Measurements from ENCODE around the gene PNLIPRP2. TPM values are rescaled to one million over a fixed set of nuclear protein-coding genes. Genes with fewer than 3 reads are reported as not detected.

PNLIPRP2 gene
- total RNA-seq, 1 donor from 2014 or later, result not detected

DNA sequence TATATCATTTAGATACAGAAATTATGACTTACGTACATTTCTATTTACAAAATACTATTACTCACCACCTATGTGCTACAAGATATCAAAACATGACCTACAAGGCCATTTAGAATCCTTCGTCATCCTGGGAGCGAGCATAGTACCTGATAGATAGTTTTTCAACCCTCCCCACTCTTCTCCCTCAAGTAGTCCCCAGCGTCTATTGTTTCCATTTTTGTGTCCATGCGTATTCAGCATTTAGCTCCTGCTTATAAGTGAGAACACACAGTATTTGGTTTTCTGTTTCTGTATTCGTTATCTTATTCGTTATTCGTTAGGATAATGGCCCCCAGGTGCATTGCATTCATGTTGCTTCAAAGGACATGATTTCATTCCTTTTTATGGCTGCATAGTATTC, 28.1 kb downstream of the PNLIPRP2 start:
- FAIRE-seq, result no peak
- TF ChIP-seq, protein P1, sequence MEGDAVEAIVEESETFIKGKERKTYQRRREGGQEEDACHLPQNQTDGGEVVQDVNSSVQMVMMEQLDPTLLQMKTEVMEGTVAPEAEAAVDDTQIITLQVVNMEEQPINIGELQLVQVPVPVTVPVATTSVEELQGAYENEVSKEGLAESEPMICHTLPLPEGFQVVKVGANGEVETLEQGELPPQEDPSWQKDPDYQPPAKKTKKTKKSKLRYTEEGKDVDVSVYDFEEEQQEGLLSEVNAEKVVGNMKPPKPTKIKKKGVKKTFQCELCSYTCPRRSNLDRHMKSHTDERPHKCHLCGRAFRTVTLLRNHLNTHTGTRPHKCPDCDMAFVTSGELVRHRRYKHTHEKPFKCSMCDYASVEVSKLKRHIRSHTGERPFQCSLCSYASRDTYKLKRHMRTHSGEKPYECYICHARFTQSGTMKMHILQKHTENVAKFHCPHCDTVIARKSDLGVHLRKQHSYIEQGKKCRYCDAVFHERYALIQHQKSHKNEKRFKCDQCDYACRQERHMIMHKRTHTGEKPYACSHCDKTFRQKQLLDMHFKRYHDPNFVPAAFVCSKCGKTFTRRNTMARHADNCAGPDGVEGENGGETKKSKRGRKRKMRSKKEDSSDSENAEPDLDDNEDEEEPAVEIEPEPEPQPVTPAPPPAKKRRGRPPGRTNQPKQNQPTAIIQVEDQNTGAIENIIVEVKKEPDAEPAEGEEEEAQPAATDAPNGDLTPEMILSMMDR (IDR thresholded peaks at IDR 0.05; ENCODE audit: insufficient read depth, low read length, severe bottlenecking), result no peak
- DNase-seq (ENCODE audit: low read depth), result no peak
- no peak overlapping the region for H3K4me3 ChIP-seq (ENCODE audit: low read depth, low read length)
- H3K27me3 ChIP-seq (ENCODE audit: control insufficient read depth, insufficient read depth, low read length), result no peaks in the 10 kb centered on the region
- no peaks in the 10 kb centered on the region for H3K36me3 ChIP-seq (ENCODE audit: control insufficient read depth, insufficient read depth, low read length)

DNA sequence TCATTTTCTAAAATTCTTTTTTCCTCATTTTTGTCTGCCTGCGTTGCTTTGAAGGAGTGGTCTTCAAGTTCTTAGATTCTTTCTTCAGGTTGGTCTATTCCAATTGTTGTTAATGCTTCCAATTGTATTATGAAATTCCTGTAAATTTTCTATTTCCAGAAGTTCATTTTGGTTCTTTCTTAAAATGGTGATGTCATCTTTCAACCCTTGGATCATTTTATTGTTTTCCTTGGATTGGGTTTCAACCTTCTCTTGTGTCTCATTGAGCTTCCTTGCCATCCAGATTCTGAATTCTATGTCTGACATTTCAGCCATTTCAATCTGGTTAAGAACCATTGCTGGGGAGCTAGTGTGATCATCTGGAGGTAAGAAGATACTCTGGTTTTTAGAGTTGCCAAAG, 33.1 kb downstream of the PNLIPRP2 start:
- no peaks in the 10 kb centered on the region for H3K36me3 ChIP-seq (ENCODE audit: control insufficient read depth, insufficient read depth, low read length)
- no peaks in the 10 kb centered on the region for H3K27me3 ChIP-seq (ENCODE audit: control insufficient read depth, insufficient read depth, low read length)
- FAIRE-seq (no peak), DNase-seq (ENCODE audit: low read depth) (no peak)
- TF ChIP-seq, protein P1 (IDR thresholded peaks at IDR 0.05; ENCODE audit: insufficient read depth, low read length, severe bottlenecking), result no peak
- no peak overlapping the region for H3K4me3 ChIP-seq (ENCODE audit: low read depth, low read length)

DNA sequence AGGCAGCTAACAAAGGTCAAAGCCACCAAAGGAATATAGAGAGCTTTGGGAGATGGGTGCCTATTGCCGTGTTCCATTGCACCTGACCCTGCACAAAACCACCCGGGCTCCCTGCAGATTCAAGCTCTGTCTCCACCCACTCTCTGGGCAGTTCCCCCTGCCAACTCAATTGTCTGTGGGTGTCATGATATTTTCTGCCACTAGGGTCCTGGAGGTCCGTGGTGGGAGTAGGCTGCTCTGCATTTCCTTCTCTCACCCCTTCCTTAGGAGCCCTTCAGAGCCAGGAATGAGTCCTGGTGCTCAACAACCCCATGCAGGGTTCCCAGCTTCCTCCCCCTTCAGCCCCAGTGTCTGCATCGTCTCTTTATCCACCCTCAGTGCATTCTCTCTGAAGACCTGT, 34.1 kb downstream of the PNLIPRP2 start:
- no peak for FAIRE-seq

DNA sequence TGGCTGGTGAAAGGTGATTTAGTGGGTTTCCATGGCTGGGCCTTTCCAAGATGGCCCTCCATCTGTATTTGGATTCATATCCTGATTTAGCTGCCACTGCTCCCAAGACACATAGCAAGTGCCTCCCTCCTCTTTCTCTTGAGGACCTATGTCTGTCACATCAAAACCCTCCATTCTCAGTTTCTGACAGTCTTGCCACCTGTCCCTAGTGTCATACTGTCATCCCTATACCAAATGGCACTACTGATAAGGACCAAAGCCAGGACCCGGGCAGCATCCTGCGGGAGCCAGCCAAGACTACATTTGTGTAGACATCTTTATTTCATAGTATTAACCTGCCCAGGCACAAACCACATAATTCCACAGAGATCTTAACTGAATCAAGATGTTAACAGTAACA, 34.8 kb downstream of the PNLIPRP2 start:
- DNase-seq (ENCODE audit: low read depth), result no peak
- TF ChIP-seq, protein P1 (IDR thresholded peaks at IDR 0.05; ENCODE audit: insufficient read depth, low read length, severe bottlenecking), result no peak
- Histone ChIP-seq H3K27me3 (ENCODE audit: control insufficient read depth, insufficient read depth, low read length) (no peaks in the 10 kb centered on the region), H3K36me3 (ENCODE audit: control insufficient read depth, insufficient read depth, low read length) (no peaks in the 10 kb centered on the region), H3K4me3 (ENCODE audit: low read depth, low read length) (no peak overlapping the region)
- peak; percentile 23 for FAIRE-seq

More for the DNA sequence above, 34.1 kb downstream of the PNLIPRP2 start:
- DNase-seq (ENCODE audit: low read depth), result no peak
- TF ChIP-seq, protein P1 (IDR thresholded peaks at IDR 0.05; ENCODE audit: insufficient read depth, low read length, severe bottlenecking), result peak; percentile 11
- Histone ChIP-seq H3K27me3 (ENCODE audit: control insufficient read depth, insufficient read depth, low read length) (no peaks in the 10 kb centered on the region), H3K36me3 (ENCODE audit: control insufficient read depth, insufficient read depth, low read length) (no peaks in the 10 kb centered on the region), H3K4me3 (ENCODE audit: low read depth, low read length) (no peak overlapping the region)

DNA sequence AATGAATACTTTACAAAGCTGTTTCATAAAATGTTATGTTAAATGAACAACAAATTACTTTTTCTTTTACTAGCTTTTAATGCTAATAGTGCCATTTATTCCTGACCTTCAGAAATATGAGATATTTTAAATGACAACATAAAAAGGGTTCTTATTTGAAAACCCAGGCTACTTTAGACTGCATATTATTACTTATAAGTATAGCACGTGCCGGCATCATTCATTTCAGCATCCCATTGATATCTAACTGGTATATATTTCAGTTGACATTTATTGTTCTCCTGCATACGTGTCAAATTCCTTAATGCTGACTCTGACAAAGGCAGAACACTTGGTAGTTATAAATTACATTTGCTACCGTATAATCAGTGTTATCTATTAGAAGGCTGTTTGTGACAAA, 35.3 kb downstream of the PNLIPRP2 start:
- Histone ChIP-seq H3K36me3 (ENCODE audit: control insufficient read depth, insufficient read depth, low read length) (no peaks in the 10 kb centered on the region), H3K27me3 (ENCODE audit: control insufficient read depth, insufficient read depth, low read length) (no peaks in the 10 kb centered on the region), H3K4me3 (ENCODE audit: low read depth, low read length) (no peak overlapping the region)
- FAIRE-seq (no peak), DNase-seq (ENCODE audit: low read depth) (no peak)
- TF ChIP-seq, protein P1 (IDR thresholded peaks at IDR 0.05; ENCODE audit: insufficient read depth, low read length, severe bottlenecking), result no peak

DNA sequence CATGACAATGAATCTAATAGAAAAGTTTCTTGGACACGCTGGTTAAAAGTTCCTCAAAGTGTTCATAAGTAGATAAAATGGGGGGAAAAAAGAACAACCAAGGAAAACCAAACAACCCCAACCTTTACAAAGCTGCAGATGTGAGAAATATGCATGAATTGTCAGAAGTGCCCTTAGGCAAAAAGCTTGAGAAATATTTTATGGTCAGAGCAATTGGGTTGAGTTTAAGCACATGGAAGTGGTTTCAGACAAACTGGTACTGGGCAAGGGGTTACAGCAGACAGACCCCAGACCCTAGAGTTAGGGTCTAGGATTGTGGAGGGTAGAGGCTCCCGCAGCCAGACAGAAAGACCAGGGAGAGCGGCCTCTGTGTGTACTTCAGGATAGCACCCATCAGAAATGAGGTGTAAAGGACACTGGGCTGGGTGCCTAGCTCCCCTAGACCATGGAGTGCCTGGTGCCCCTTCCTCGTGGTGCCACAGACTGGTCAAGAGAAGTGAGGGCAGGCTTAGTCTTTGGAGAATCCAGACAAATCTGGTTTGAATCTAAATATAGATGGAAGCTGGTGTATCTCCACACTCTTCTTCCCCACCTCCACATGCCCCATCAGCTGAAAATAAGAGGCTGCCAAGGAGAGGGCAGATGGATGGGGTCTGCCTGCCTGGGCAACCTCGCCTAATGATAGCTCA, 37.3 kb downstream of the PNLIPRP2 start:
- Histone ChIP-seq H3K27me3 (ENCODE audit: control insufficient read depth, insufficient read depth, low read length) (no peaks in the 10 kb centered on the region), H3K4me3 (ENCODE audit: low read depth, low read length) (no peak overlapping the region), H3K36me3 (ENCODE audit: control insufficient read depth, insufficient read depth, low read length) (no peaks in the 10 kb centered on the region)
- no peak for FAIRE-seq
- TF ChIP-seq, protein P1 (IDR thresholded peaks at IDR 0.05; ENCODE audit: insufficient read depth, low read length, severe bottlenecking), result no peak
- DNase-seq (ENCODE audit: low read depth), result no peak

Data from bronchial epithelial cell (primary cell).